Measurements from ENCODE around the gene EXOSC2.

- no peak for TF ChIP-seq POLR2A (IDR thresholded peaks at IDR 0.05)
- TF ChIP-seq, protein P1, sequence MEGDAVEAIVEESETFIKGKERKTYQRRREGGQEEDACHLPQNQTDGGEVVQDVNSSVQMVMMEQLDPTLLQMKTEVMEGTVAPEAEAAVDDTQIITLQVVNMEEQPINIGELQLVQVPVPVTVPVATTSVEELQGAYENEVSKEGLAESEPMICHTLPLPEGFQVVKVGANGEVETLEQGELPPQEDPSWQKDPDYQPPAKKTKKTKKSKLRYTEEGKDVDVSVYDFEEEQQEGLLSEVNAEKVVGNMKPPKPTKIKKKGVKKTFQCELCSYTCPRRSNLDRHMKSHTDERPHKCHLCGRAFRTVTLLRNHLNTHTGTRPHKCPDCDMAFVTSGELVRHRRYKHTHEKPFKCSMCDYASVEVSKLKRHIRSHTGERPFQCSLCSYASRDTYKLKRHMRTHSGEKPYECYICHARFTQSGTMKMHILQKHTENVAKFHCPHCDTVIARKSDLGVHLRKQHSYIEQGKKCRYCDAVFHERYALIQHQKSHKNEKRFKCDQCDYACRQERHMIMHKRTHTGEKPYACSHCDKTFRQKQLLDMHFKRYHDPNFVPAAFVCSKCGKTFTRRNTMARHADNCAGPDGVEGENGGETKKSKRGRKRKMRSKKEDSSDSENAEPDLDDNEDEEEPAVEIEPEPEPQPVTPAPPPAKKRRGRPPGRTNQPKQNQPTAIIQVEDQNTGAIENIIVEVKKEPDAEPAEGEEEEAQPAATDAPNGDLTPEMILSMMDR (IDR thresholded peaks at IDR 0.05): no peak
Measured at GRCh38 chr9:130693426-130694191, at the start of gene EXOSC2.

All from testis (tissue), 2 donors.